IPS-NIHi7 (cell line): ENCODE results near the gene TMEM233.

ENCODE experiments used
- DNase-seq: peaks from one replicate; pipeline ENCODE4 v3.0.0; 2012; ENCODE audit warnings: mixed read lengths; ENCODE audit errors: extremely low spot score

The TMEM233 gene

DNA sequence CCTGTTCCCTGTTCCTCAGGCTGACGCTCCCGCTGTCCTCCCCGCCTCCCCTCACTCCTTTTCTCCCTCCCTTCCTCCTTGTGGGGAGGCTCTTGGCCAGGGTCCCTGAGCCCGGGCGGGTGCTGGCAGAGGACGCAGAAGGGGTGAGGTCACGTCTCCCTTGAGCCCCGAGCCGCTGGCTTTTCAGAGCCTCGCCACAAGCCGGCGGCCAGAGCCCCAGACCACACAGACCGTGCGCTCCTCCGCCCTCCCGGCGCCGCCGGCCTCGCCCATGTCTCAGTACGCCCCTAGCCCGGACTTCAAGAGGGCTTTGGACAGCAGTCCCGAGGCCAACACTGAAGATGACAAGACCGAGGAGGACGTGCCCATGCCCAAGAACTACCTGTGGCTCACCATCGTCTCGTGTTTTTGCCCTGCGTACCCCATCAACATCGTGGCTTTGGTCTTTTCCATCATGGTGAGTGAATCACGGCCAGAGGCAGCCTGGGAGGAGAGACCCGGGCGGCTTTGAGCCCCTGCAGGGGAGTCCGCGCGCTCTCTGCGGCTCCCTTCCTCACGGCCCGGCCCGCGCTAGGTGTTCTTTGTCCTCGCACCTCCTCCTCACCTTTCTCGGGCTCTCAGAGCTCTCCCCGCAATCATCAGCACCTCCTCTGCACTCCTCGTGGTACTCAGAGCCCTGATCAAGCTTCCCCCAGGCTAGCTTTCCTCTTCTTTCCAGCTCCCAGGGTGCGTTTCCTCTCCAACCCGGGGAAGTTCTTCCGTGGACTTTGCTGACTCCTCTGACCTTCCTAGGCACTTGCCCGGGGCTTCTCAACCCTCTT is at the start of gene TMEM233:
Gene TMEM233, plus strand, starts transcription at position 197 of the 821 bp plus-strand sequence. Its CDS starts 75 bp downstream, at position 272.
- peak; percentile 67 for DNase-seq

- DNase-seq: peak; percentile 89
Observed at GRCh38 chr12:119544765-119545625, 48.6 kb upstream of the TMEM233 start.

GRCh38 chr12:119546340-119546739 is 47.2 kb upstream of the TMEM233 start:
- no peak for DNase-seq

GRCh38 chr12:119547001-119547400 is 46.6 kb upstream of the TMEM233 start:
- no peak for DNase-seq

GRCh38 chr12:119556854-119557253 is 36.7 kb upstream of the TMEM233 start:
- DNase-seq: no peak

DNA sequence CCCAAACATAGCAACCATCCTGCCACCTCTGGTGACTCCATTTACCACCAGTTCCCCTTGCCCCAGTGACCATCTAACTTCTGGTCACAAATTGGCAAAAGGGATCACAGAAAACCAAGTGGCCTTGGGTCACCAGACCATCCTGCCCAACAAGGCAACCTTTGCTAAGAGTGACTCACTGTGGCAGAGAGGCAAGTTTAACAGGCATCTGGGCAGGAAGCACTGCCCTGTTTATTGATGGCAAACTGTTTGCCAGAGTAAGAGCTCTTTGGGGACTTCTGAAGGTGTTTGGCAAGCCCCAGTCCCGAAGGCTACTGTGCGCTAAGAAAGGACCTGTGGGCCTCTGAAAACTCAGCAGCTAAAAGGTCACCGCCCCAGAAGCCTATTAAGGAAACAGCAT is 28.2 kb upstream of the TMEM233 start:
- no peak for DNase-seq

- DNase-seq: no peak
Observed at GRCh38 chr12:119570771-119571170, 22.8 kb upstream of the TMEM233 start.

DNA sequence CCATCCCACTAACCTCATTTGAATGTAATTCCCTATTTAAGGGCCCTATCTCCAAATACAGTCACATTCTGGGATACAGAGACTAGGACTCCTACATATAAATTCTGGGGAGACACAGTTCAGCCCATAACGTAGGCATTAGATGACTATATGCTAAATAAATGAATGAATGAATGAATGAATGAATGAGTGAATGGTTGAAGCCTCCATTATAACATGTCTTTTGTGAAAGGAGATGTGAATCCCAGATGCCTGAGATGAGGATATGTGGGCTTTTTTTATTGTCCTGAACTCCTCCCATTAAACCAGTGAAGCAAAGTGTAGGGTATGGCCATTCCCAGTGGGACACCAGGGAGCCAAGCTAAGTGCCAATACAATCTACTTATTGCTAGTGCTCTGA is 20.5 kb upstream of the TMEM233 start:
- DNase-seq: no peak

- no peak for DNase-seq
Observed at GRCh38 chr12:119574255-119574654, 19.3 kb upstream of the TMEM233 start.

DNA sequence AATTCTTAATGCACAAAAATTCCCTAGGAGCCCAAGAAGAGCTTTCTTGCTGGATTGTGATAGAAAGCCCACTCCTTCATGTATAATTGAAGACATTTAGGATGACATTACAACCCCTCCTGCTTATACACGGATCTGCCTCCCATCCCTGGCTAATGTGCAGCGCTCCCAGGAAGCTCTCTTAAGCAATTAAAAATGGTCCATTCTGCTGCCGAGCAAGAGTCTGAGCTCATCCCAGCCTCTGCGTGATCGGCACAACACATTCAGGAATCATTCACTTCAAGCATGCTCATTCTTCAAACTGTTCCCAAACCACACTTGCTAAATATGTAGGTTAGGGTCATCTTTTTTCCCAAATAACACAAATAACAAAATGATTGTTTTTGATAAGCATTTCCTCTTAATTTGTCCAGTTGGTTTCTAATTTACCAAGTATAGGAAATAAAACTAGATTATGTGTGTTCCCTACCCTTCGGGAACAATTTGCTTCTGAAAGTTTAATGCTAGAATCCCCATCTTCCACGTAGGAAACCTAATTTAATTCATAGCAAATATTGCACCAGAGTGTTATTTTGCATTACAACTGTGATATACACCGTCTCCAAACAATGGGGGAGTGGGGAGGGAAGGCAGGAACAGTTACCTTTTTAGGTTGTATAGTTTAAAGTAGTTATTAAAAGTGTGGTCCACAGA is 17.3 kb upstream of the TMEM233 start:
- DNase-seq: no peak

- no peak for DNase-seq
Observed at GRCh38 chr12:119576915-119577314, 16.7 kb upstream of the TMEM233 start.

- DNase-seq: no peak
Observed at GRCh38 chr12:119578112-119578511, 15.5 kb upstream of the TMEM233 start.

- DNase-seq: no peak
Observed at GRCh38 chr12:119589097-119589496, 4.5 kb upstream of the TMEM233 start.

DNA sequence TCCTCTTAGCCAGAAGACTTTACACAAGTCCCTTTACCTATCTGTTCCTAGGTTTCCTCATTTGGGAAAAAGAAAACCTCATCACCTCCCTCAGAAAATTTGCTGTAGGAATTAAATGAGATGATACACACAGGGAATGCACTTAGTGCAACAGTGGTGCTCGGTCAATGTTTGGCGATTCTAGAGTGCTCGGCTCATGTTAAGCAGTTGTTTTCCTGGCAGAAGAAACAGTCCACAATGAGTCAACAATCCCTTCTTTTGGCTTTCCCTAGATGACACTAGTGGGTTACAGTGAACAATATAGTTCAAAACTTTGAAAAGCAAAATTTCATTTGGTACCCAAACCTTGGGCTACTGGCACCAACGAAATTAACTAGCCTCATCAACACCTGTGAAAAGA is 3.9 kb upstream of the TMEM233 start:
- no peak for DNase-seq

GRCh38 chr12:119592232-119592631 is 1.3 kb upstream of the TMEM233 start:
- no peak for DNase-seq

DNA sequence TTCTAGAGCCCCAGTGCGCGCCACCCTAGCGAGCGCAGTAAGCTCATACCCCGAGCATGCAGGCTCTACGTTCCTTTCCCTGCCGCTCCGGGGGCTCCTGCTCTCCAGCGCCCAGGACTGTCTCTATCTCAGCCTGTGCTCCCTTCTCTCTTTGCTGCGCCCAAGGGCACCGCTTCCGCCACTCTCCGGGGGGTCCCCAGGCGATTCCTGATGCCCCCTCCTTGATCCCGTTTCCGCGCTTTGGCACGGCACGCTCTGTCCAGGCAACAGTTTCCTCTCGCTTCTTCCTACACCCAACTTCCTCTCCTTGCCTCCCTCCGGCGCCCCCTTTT is 791 bp downstream of the TMEM233 start:
- peak; percentile 40 for DNase-seq

GRCh38 chr12:119594772-119595445 is 1.3 kb downstream of the TMEM233 start:
- peak; percentile 46 for DNase-seq

GRCh38 chr12:119598159-119598558 is 4.6 kb downstream of the TMEM233 start:
- DNase-seq: no peak

GRCh38 chr12:119601877-119602733 is 8.5 kb downstream of the TMEM233 start:
- no peak for DNase-seq

DNA sequence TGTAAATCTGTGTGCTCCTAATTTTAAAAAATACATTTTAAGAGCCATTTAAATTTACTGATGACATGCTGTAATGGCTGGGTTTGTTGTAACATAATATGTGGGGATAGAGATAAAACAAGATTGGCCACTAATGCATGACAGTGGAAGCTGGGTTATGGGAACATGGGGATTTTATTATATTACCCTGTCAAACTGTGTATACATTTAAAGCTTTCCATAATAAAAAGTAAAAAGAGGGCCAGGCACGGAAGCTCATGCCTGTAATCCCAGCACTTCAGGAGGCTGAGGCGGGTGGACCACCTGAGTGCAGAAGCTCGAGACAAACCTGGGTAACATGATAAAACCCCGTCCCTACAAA is 9.1 kb downstream of the TMEM233 start:
- DNase-seq: no peak

GRCh38 chr12:119603767-119604166 is 10.2 kb downstream of the TMEM233 start:
- no peak for DNase-seq
